ENCODE data around the gene PRKAG2.

PRKAG2 gene

GRCh38 chr7:151721236-151721635 is 155.7 kb downstream of the PRKAG2 start:
- no peak overlapping the region for H3K4me2 ChIP-seq (ENCODE audit: low read length)
- H3K4me1 ChIP-seq (ENCODE audit: control insufficient read depth, low read length) = peaks cover 10% of the 10 kb centered on the region
- H3K79me2 ChIP-seq (ENCODE audit: control insufficient read depth, low read length) = no peaks in the 10 kb centered on the region
- H3K4me3 ChIP-seq (ENCODE audit: low read length) = no peak overlapping the region
- H3K36me3 ChIP-seq (ENCODE audit: control insufficient read depth, low read length) = no peaks in the 10 kb centered on the region
- H3K27ac ChIP-seq (ENCODE audit: low read depth, low read length) = no peak overlapping the region
- H3F3A ChIP-seq (ENCODE audit: control insufficient read depth, insufficient read depth) = no peaks in the 10 kb centered on the region
- TF ChIP-seq EZH2phosphoT487 (IDR thresholded peaks at IDR 0.05; ENCODE audit: borderline replicate concordance, low read length) = no peak
- TF ChIP-seq CTCF (IDR thresholded peaks at IDR 0.05; ENCODE audit: low read depth, low read length, poor library complexity, severe bottlenecking) = no peak
- no peaks in the 10 kb centered on the region; the same call in 1 of the 2 replicates for H3K27me3 ChIP-seq (ENCODE audit: control insufficient read depth, low read length)
- H4K20me1 ChIP-seq (ENCODE audit: control insufficient read depth, insufficient read depth, low read depth, low read length) = no peaks in the 10 kb centered on the region
- H3K9me2 ChIP-seq (replicated peaks; ENCODE audit: control insufficient read depth, low read length) = no peaks in the 10 kb centered on the region
- no peaks in the 10 kb centered on the region for H3K9me3 ChIP-seq (ENCODE audit: control insufficient read depth, insufficient read depth, low read length)

- Histone ChIP-seq H3K4me1 (ENCODE audit: control insufficient read depth, low read length) (peaks cover 6% of the 10 kb centered on the region), H3K4me3 (ENCODE audit: low read length) (no peak overlapping the region), H3K79me2 (ENCODE audit: control insufficient read depth, low read length) (no peaks in the 10 kb centered on the region), H4K20me1 (ENCODE audit: control insufficient read depth, insufficient read depth, low read depth, low read length) (no peaks in the 10 kb centered on the region), H3K9me2 (replicated peaks; ENCODE audit: control insufficient read depth, low read length) (no peaks in the 10 kb centered on the region), H3K4me2 (ENCODE audit: low read length) (no peak overlapping the region), H3K27ac (ENCODE audit: low read depth, low read length) (no peak overlapping the region), H3K36me3 (ENCODE audit: control insufficient read depth, low read length) (no peaks in the 10 kb centered on the region), H3K9me3 (ENCODE audit: control insufficient read depth, insufficient read depth, low read length) (no peaks in the 10 kb centered on the region), H3K27me3 (ENCODE audit: control insufficient read depth, low read length) (no peaks in the 10 kb centered on the region; the same call in 1 of the 2 replicates), H3F3A (ENCODE audit: control insufficient read depth, insufficient read depth) (no peaks in the 10 kb centered on the region)
- TF ChIP-seq EZH2phosphoT487 (IDR thresholded peaks at IDR 0.05; ENCODE audit: borderline replicate concordance, low read length) (no peak), CTCF (IDR thresholded peaks at IDR 0.05; ENCODE audit: low read depth, low read length, poor library complexity, severe bottlenecking) (no peak)
Measured at GRCh38 chr7:151720280-151720679, 156.6 kb downstream of the PRKAG2 start.

- Histone ChIP-seq H3K27ac (ENCODE audit: low read depth, low read length) (no peak overlapping the region), H3K9me3 (ENCODE audit: control insufficient read depth, insufficient read depth, low read length) (no peaks in the 10 kb centered on the region), H3K9me2 (replicated peaks; ENCODE audit: control insufficient read depth, low read length) (no peaks in the 10 kb centered on the region), H4K20me1 (ENCODE audit: control insufficient read depth, insufficient read depth, low read depth, low read length) (no peaks in the 10 kb centered on the region), H3K27me3 (ENCODE audit: control insufficient read depth, low read length) (no peaks in the 10 kb centered on the region; the same call in 1 of the 2 replicates), H3K79me2 (ENCODE audit: control insufficient read depth, low read length) (no peaks in the 10 kb centered on the region), H3K36me3 (ENCODE audit: control insufficient read depth, low read length) (no peaks in the 10 kb centered on the region), H3K4me1 (ENCODE audit: control insufficient read depth, low read length) (peaks cover 1% of the 10 kb centered on the region), H3F3A (ENCODE audit: control insufficient read depth, insufficient read depth) (no peaks in the 10 kb centered on the region), H3K4me2 (ENCODE audit: low read length) (no peak overlapping the region), H3K4me3 (ENCODE audit: low read length) (no peak overlapping the region)
- TF ChIP-seq EZH2phosphoT487 (IDR thresholded peaks at IDR 0.05; ENCODE audit: borderline replicate concordance, low read length) (no peak), CTCF (IDR thresholded peaks at IDR 0.05; ENCODE audit: low read depth, low read length, poor library complexity, severe bottlenecking) (no peak)
Measured at GRCh38 chr7:151719897-151720242, 157.0 kb downstream of the PRKAG2 start.

Data from DOHH2 (cell line).